Mesodermal cell (in vitro differentiated cells): Measurements from ENCODE around the gene MPZ.
"Not testable (repeated sequence)": the region's sequence is repeated elsewhere in the genome, so short reads cannot be mapped to it uniquely, and the experiment has no call there.

Experiments used
- H3K27ac ChIP-seq: 2 replicates; pipeline ENCODE4 v1.7.0; 2013; ENCODE audit warnings: mild to moderate bottlenecking, low read depth, low read length, moderate library complexity; ENCODE audit not compliant: severe bottlenecking
- H3K36me3 ChIP-seq: 2 replicates; pipeline ENCODE4 v1.7.1; 2013; ENCODE audit warnings: mild to moderate bottlenecking, low read length, moderate library complexity; ENCODE audit not compliant: control insufficient read depth, insufficient read depth
- H3K4me1 ChIP-seq: one replicate; pipeline ENCODE4 v1.7.1; 2013; ENCODE audit warnings: mild to moderate bottlenecking, low read length; ENCODE audit not compliant: insufficient read depth, control insufficient read depth, poor library complexity, severe bottlenecking
- H3K4me3 ChIP-seq: 2 replicates; pipeline ENCODE4 v1.7.0; 2013; ENCODE audit warnings: low read length, control low read depth, mild to moderate bottlenecking; ENCODE audit not compliant: insufficient read depth, poor library complexity, severe bottlenecking; ENCODE audit errors: extremely low read depth
- H3K9me3 ChIP-seq: 2 replicates; pipeline ENCODE4 v1.7.1; 2013; ENCODE audit warnings: mild to moderate bottlenecking, low read length, moderate library complexity; ENCODE audit not compliant: control insufficient read depth
- WGBS, 2 experiments: methylation state at CpG; one replicate each; pipeline ENCODE4 v1.1.5; 2013; ENCODE audit warnings: missing lambda C conversion rate in 2 of 2; ENCODE audit not compliant: insufficient coverage in 2 of 2; 5-methylcytosine and 5-hydroxymethylcytosine counted together

The MPZ gene

DNA sequence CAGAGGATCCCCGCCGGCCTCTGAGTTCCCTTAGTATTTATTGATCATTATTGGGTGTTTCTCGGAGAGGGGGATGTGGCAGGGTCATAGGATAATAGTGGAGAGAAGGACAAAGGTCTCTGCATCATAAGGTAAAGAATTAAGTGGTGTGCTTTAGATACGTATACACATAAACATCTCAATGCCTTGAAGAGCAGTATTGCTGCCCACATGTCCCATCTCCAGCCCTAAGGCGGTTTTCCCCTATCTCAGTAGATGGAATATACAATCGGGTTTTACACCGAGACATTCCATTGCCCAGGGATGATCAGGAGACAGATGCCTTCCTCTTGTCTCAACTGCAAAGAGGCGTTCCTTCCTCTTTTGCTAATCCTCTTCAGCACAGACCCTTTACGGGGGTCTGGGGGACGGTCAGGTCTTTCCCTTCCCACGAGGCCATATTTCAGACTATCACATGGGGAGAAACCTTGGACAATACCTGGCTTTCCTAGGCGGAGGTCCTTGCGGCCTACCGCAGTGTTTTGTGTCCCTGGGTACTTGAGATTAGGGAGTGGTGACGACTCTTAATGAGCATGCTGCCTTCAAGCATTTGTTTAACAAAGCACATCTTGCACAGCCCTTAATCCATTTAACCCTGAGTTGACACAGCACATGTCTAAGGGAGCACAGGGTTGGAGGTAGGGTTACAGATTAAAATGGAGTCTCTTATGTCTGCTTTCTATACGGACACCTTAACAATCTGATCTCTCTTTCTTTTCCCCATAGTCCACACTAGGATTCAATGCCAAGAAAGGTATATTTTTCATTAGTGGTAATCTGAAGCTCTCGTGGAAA, 6.3 kb upstream of the MPZ start:
- 74 to 78% methylated on average over 3 to 10 of the region's 17 CpGs for WGBS, 2 experiments
- not testable (repeated sequence) for H3K4me3 ChIP-seq, H3K27ac ChIP-seq, H3K9me3 ChIP-seq, H3K36me3 ChIP-seq, H3K4me1 ChIP-seq

DNA sequence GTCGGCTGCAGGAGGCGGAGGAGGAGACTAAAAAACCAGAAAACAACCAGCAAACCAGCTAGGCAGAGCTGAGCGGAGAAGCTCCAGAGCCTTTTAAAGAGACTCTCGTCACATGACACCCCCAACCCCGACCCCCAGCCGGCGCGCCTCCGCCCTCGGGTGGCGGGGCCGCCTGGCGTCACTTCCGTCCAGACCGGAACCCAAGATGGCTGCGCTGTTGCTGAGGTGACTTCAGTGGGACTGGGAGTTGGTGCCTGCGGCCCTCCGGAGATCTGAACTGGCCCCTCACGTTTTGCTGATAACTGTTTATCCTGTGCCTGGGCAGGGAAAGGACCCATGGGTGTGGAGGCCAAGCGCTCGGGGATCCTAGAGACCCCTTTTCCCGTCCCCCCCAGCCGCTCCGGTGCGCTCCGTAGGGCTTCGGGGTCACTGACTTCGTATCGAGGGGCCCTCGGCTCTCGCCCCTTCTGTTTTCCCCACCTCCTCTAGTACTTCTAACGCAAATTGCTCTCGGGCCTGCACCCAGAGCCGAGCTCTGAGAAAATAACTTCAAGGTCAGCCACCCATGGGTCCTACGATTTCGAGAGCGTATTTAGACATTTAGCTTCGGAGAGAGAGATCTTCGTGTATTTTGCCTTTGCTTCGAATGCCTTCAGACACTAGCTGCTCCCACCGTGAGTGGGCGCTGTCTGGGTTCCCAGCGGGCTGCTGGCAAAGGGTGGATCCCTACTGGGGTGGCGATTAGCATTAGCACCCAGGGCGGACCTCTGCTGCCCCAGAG, 4.6 kb upstream of the MPZ start, which contains the start of gene SDHC:
Gene SDHC (plus strand): TSS at position 181 of the 781 bp plus-strand sequence. CDS start 25 bp downstream, at position 206.
- Histone ChIP-seq H3K9me3 (no peaks in the 10 kb centered on the region), H3K4me1 (no peaks in the 10 kb centered on the region), H3K27ac (peak within 1 kb of the TSS; percentile 90), H3K36me3 (peaks cover 6% of the 10 kb centered on the region), H3K4me3 (peak within 1 kb of the TSS; percentile 79)
- WGBS, 2 experiments = 1% methylated on average over 33 to 41 of the region's 45 CpGs

DNA sequence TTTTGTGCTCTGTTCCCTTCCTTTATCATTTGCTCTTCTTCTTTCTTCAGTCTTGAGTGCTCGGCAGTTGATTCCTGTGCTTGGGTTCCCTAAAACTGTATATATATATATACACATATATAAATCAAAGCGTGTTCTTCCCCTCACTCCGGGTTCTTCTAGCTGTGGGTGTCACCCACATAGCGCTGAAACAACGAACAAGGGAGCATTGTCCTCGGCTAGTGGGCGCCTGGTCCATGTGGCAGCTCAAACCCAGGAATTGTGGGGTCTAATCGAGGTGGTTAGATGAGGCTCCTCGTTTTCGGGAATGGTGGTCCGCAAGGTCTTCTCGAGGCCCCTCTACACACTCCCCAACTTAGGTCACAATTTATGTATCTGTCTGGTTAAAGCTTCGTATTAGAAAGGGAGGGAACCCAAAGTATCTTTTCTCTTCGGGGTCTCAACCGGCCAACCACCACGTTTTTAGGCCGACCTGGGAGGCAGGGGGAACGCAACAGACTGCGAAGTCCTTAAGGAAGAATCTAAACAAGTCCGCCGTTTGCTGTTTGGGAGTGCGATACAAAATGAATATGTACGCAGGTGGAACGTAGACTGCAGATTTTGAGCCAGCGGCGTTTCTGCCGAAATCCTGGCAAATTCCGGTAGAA, 3.9 kb upstream of the MPZ start:
- Histone ChIP-seq H3K4me1 (no peaks in the 10 kb centered on the region), H3K9me3 (no peaks in the 10 kb centered on the region), H3K27ac (peak overlapping the region; percentile 90), H3K36me3 (peaks cover 6% of the 10 kb centered on the region), H3K4me3 (peak overlapping the region; percentile 79)
- WGBS, 2 experiments = 50 to 61% methylated on average over 19 to 22 of the region's 28 CpGs

DNA sequence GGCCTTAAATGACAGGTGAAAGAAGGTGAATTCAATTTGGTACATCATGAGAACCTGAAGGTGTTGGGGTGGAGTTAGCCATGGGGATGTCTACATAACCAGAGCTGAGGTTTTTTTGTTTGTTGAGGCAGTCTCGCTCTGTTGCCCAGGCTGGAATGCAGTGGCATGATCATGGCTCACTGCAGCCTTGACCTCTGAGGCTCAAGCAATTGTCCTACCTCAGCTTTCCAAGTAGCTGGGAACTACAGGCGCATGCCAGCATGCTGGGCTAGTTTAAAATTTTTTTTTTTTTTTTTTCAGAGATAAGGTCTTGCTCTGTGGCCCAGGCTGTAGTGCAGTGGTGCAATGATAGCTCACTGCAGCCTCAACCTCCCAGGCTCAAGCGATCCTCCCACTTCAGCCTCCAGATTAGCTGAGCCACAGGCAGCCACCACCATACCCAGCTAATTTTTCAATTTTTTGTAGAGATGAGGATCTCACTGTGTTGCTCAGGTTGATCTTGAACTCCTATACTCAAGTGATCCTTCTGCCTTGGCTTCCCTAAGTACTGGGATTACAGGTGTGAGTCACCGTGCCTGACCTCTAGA, 1.9 kb upstream of the MPZ start:
- no peak overlapping the region for H3K27ac ChIP-seq
- H3K9me3 ChIP-seq = no peaks in the 10 kb centered on the region
- H3K4me3 ChIP-seq = no peak overlapping the region
- no peaks in the 10 kb centered on the region for H3K36me3 ChIP-seq
- H3K4me1 ChIP-seq = no peaks in the 10 kb centered on the region
- 80 to 92% methylated on average over 1 to 2 of the region's 4 CpGs for WGBS, 2 experiments

DNA sequence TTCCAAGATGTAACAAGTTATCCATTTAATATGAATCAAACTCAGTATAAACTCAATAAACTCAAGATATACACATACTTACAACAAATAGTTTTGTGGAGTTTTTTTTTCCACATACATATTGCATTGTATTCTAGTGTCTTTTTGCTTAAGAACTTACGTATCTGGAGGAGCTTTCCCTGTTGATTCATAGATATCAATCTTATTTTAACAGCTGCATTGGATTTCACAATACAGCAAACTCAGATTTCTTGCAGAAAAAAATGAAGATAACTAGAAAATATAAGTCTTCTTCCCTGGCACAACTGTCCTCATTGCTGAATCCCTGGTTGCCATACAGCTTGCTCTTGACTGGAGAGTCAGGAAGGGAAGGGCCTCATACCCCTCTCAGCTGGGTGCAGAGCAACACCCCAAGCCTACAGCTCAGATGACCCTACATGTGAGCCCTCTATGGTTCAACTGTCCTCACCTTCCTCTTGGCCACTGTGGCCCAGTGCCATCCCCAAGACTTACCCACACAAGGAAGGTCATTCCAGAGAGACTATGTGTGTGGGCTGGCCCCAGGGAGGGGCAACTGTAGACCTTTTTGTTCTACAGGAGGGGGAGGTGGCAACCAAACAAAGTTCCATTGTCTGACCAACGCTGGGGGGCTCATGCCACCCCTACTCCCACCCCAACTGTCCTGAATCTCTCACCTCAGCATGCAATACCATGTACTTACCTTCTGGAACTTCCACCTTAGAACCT, 1.7 kb downstream of the MPZ start:
- Histone ChIP-seq H3K4me3 (no peak overlapping the region), H3K36me3 (no peaks in the 10 kb centered on the region), H3K9me3 (no peaks in the 10 kb centered on the region), H3K27ac (no peak overlapping the region), H3K4me1 (peaks cover 6% of the 10 kb centered on the region)
- no CpG with 5 or more reads among the region's 2 CpGs for WGBS, 2 experiments

DNA sequence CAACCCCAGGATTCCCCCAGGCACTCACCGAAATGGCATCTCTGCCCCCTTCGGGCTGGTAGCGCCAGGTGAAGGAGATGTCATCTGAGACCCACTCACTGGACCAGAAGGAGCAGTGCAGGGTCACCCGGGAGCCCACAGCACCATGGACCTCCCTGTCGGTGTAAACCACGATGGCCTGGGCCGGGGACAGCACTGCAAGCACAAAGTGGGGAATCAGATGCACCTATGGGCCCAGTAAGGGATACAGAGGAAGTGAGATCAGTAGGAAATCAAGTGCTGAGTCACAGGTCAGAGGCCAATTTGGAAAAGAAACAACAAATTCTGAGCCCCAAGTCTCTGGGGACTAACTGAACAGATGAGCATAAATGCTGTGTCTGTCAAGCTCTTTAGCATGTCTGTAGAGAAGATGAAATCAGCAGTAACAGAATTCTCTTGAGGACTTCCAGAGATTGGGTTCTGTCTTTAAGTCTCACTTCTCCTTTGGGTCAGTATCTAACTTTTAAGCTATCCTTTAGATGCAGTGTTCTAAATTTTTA, 2.5 kb downstream of the MPZ start:
- H3K27ac ChIP-seq = peak overlapping the region; percentile 36
- no peaks in the 10 kb centered on the region for H3K36me3 ChIP-seq
- peaks cover 6% of the 10 kb centered on the region for H3K4me1 ChIP-seq
- WGBS, 2 experiments = 94 to 100% methylated on average over 6 to 7 of the region's 7 CpGs
- no peak overlapping the region for H3K4me3 ChIP-seq
- H3K9me3 ChIP-seq = no peaks in the 10 kb centered on the region

DNA sequence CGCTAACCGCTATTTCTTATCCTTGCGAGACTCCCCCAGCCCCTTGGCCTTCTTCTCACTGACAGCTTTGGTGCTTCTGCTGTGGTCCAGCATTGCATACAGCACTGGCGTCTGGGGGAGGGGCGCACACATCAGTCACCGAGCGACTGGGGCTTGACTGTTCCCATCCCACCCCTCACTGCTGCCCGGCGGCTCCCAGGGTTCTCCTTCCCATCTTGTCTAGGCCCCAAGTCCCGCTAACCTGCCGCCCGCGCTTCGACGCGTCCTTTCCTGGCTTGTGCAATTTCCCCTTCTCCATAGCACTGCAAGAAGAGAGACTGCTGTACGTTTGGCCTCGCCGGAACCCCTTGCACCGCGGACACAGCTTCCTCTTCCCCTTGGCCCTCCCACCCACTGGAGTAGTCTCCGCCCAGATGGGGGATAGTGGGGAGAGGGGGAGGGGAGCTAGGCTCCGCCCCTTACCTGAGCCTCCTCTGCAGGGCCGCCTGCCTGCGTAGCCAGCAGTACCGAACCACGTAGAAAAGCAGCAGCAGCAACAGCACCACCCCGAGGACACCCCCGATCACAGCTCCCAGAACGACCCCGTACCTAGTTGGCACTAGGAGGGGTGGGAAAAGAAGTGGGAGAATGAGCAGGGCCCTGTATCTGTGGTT, 3.8 kb downstream of the MPZ start:
- H3K4me1 ChIP-seq = peaks cover 6% of the 10 kb centered on the region
- no peaks in the 10 kb centered on the region for H3K9me3 ChIP-seq
- H3K4me3 ChIP-seq = peak overlapping the region; percentile 58
- WGBS, 2 experiments = 2 to 5% methylated on average over 5 to 16 of the region's 31 CpGs
- no peaks in the 10 kb centered on the region for H3K36me3 ChIP-seq
- H3K27ac ChIP-seq = no peak overlapping the region

DNA sequence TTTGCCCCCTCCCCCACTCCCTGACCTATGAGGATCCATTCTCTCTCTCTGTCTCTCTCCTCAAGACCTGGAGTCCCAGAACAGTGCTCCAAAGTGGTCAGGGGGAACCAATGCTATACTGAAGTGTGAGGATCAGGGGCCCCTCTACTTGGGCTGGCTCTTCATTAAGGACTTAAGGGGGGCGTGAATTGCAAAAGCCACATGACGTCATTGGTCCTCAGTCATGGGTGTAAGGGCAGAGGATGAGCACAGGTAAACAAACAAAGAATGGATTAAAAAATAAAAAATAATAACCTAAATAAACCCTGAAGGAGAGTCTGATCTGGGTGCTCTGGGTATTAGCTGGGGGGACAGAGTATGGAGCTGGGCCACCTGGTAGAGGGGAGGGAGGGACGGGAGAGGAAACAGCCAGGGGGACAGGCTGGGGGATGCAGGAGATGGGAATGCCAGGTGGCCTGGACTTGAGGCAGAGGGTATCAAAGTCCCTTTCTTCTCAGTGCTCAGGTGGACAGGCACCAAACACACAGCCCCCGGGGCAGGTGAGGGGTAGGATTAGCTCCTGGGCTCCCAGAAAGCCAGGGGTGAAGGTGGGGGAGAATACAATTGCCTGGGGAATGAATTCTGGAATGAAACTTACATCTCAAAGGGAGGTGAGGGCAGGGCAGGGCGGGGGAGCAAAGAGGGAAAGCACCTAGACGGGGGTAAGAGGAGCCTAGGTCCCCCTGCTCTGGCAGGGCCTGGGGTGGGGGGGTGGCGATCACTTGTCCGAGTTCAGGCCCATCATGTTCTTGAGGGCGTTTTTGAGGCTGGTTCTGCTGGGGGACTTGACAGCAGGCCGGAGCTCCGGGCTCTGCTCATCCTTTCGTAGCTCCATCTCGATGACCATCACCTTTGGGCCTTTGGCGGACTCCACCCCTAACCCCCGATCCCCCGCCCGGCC, 4.6 kb downstream of the MPZ start:
- Histone ChIP-seq H3K36me3 (no peaks in the 10 kb centered on the region), H3K9me3 (no peaks in the 10 kb centered on the region), H3K4me3 (peak overlapping the region; percentile 58), H3K27ac (no peak overlapping the region), H3K4me1 (peaks cover 6% of the 10 kb centered on the region)
- 11 to 17% methylated on average over 10 to 11 of the region's 17 CpGs for WGBS, 2 experiments

DNA sequence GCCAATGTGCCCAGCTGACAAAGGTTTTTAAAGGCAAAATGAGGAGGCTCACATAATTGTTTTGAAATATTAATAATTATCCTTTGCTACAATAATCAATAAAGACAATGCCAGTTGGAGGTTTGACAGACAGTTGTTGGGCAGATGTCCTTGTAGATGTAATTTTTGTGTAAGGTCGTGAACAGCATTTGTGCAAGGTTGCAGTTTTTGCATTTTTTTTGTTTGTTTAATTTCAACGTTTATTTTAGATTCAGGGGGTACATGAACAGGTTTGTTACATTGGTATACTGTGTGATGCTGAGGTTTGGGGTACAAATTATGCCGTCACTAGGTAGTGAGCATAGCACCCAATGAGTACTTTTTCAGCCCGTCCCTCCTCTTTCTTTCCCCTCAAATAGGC, 9.3 kb downstream of the MPZ start:
- no peak overlapping the region for H3K4me3 ChIP-seq
- H3K9me3 ChIP-seq = no peaks in the 10 kb centered on the region
- H3K4me1 ChIP-seq = peaks cover 6% of the 10 kb centered on the region
- no peak overlapping the region for H3K27ac ChIP-seq
- H3K36me3 ChIP-seq = no peaks in the 10 kb centered on the region
- 84 to 100% methylated on average over 1 to 2 of the region's 4 CpGs for WGBS, 2 experiments
